GM12878 (cell line): Measurements from ENCODE around the gene HCFC1. TPM values are rescaled to one million over a fixed set of nuclear protein-coding genes. Genes with fewer than 3 reads are reported as not detected.

Experiments used
- ATAC-seq: fragments of 200-7000 bp; cut with Tn5 transposase; 3 replicates; pipeline ENCODE4 v1.9.1; 2020; ENCODE audit warnings: mild to moderate bottlenecking, moderate library complexity
- BruUV-seq: library from RNA; stranded (reverse); fragments of 400-500 nt; replicated peaks from 2 replicates; lab custom pipeline; 2021; lab: Mats Ljungman, UMichigan
- CTCF ChIA-PET: fragments of 300-600 bp; sonication (Branson Sonifier 250); formaldehyde crosslinking; extraction: SDS; loops from one replicate; lab custom pipeline; 2021; ENCODE audit warnings: inconsistent platforms; lab: Yijun Ruan, JAX
- POLR2A ChIA-PET: fragments of 350-600 bp; formaldehyde crosslinking; extraction: SDS; loops from one replicate; lab custom pipeline; 2021; ENCODE audit warnings: inconsistent platforms; lab: Charles Lee
- RAD21 ChIA-PET: fragments of 300-600 bp; sonication (Branson Sonifier 250); formaldehyde crosslinking; loops from one replicate; lab custom pipeline; 2023; ENCODE audit warnings: antibody characterized with exemption; ENCODE audit not compliant: unreplicated experiment; lab: Charles Lee
- SMC1A ChIA-PET: fragments of 300-600 bp; sonication (Branson Sonifier 250); formaldehyde crosslinking; loops from one replicate; lab custom pipeline; 2023; ENCODE audit not compliant: unreplicated experiment, uncharacterized antibody; lab: Charles Lee
- DNase-seq: peaks from one replicate; pipeline ENCODE4 v3.0.0-alpha.2; 2011; ENCODE audit warnings: low read depth, low spot score
- FAIRE-seq: peaks from 3 replicates; lab custom pipeline; 2011; peaks lifted over from hg19 to GRCh38; lab: Jason Lieb, UNC
- H2AFZ ChIP-seq: 2 replicates; pipeline ENCODE4 v1.6.0; 2011; ENCODE audit warnings: low read depth, low read length, control low read depth; ENCODE audit not compliant: control insufficient read depth
- H3K27ac ChIP-seq: 2 replicates; pipeline ENCODE4 v1.5.1; 2011; ENCODE audit warnings: control low read depth; ENCODE audit not compliant: control insufficient read depth, insufficient read depth
- H3K27me3 ChIP-seq, 2 experiments: replicated peaks in 1 of 2; 2 replicates each; pipeline versions ENCODE4 v1.6.0 to v1.6.1; 2011; ENCODE audit warnings: low read length in 1 of 2; ENCODE audit not compliant: control insufficient read depth in 2 of 2, insufficient read depth in 2 of 2
- H3K36me3 ChIP-seq, 2 experiments: 2 replicates each; pipeline ENCODE4 v1.5.1; 2011; ENCODE audit warnings: low read length in 1 of 2; ENCODE audit not compliant: control insufficient read depth in 2 of 2, insufficient read depth in 2 of 2
- H3K4me1 ChIP-seq: 2 replicates; pipeline ENCODE4 v1.6.1; 2011; ENCODE audit warnings: mild to moderate bottlenecking, low read length, moderate library complexity, mixed read lengths; ENCODE audit not compliant: control insufficient read depth, insufficient read depth
- H3K4me2 ChIP-seq: 2 replicates; pipeline ENCODE4 v1.6.0; 2011; ENCODE audit warnings: control low read depth; ENCODE audit not compliant: control insufficient read depth, insufficient read depth
- H3K4me3 ChIP-seq: fragments of 200-600 bp; sonication (generic); 2 replicates; pipeline ENCODE4 v1.5.1; 2016
- H3K79me2 ChIP-seq: 2 replicates; pipeline ENCODE4 v1.6.0; 2011; ENCODE audit warnings: low read length; ENCODE audit not compliant: control insufficient read depth, insufficient read depth
- H3K9ac ChIP-seq: 2 replicates; pipeline ENCODE4 v1.8.0; 2011; ENCODE audit warnings: low read length, control low read depth, mixed read lengths; ENCODE audit not compliant: control insufficient read depth, insufficient read depth
- H3K9me3 ChIP-seq: replicated peaks from 3 replicates; pipeline ENCODE4 v1.5.1; 2011; ENCODE audit warnings: mild to moderate bottlenecking, low read length; ENCODE audit not compliant: control insufficient read depth, insufficient read depth
- H4K20me1 ChIP-seq: 2 replicates; pipeline ENCODE4 v1.6.0; 2011; ENCODE audit not compliant: control insufficient read depth, insufficient read depth
- BACH1 ChIP-seq: fragments of 450-650 bp; IDR thresholded peaks from 2 replicates; pipeline ENCODE4 v1.6.1; 2017; ENCODE audit warnings: mild to moderate bottlenecking, borderline replicate concordance
- BCL11A ChIP-seq: IDR thresholded peaks from 2 replicates; pipeline ENCODE4 v1.6.1; 2011; ENCODE audit warnings: low read depth, low read length
- E2F4 ChIP-seq: IDR thresholded peaks from 2 replicates; pipeline ENCODE4 v1.6.1; 2012; ENCODE audit warnings: low read depth, low read length, improper control_type of control experiment
- HDAC6 ChIP-seq: fragments of 200-600 bp; sonication (generic); IDR thresholded peaks from one replicate; pipeline ENCODE4 v1.8.0; 2017; ENCODE audit warnings: antibody characterized with exemption; ENCODE audit not compliant: unreplicated experiment
- JUNB ChIP-seq: IDR thresholded peaks from 2 replicates; pipeline ENCODE4 v1.6.1; 2016; ENCODE audit warnings: antibody characterized with exemption, mild to moderate bottlenecking
- MAX ChIP-seq: IDR thresholded peaks from 2 replicates; pipeline ENCODE4 v1.6.1; 2012; ENCODE audit warnings: low read depth, low read length, improper control_type of control experiment
- NBN ChIP-seq: fragments of 450-650 bp; IDR thresholded peaks from 2 replicates; pipeline ENCODE4 v1.6.1; 2016
- POLR2A ChIP-seq: IDR thresholded peaks from 2 replicates; pipeline ENCODE4 v1.6.1; 2011; ENCODE audit warnings: low read depth, mild to moderate bottlenecking, low read length
- SRF ChIP-seq, 2 experiments: IDR thresholded peaks; 2 replicates each; pipeline ENCODE4 v1.6.1; 2011; ENCODE audit warnings: low read depth in 2 of 2, low read length in 2 of 2, mild to moderate bottlenecking in 1 of 2, moderate library complexity in 1 of 2
- STAT3 ChIP-seq: IDR thresholded peaks from 2 replicates; pipeline ENCODE4 v1.6.1; 2011; ENCODE audit warnings: low read depth, low read length, improper control_type of control experiment
- SUPT20H ChIP-seq: IDR thresholded peaks from 2 replicates; pipeline ENCODE4 v1.6.1; 2011; ENCODE audit warnings: low read depth, mild to moderate bottlenecking, low read length, moderate library complexity, borderline replicate concordance; ENCODE audit not compliant: control insufficient read depth
- WGBS: methylation state at CpG from one replicate; pipeline ENCODE4 v1.1.6; 2016; ENCODE audit warnings: low lambda C conversion rate; ENCODE audit not compliant: insufficient replicate concordance, insufficient coverage; ENCODE audit errors: missing lambda C conversion rate; 5-methylcytosine and 5-hydroxymethylcytosine counted together
- in situ Hi-C: fragments of 300-500 bp; cut with MboI; formaldehyde crosslinking; loops from 9 replicates; pipeline ENCODE4 v1.14.3; 2018; ENCODE audit warnings: mixed read lengths
- intact Hi-C: fragments of 100-400 bp; cut with micrococcal nuclease; formaldehyde crosslinking; loops from one replicate; pipeline ENCODE4 v1.14.2; 2022; ENCODE audit not compliant: unreplicated experiment
- polyA plus RNA-seq, 11 experiments: library from polyadenylated mRNA; depleted of rRNA in 4 of 11; unstranded in 6 of 11; stranded (reverse) in 5 of 11; fragments of >200 nt; fragmentation: Nextera tagmentation in 4 of 11; fragmentation: Illumina TruSeq in 1 of 11; extraction: Ambion mirVana in 4 of 11; extraction: Trizol in 1 of 11; gene quantifications; 1 replicate in 1 of 11; 2 replicates in 10 of 11; pipeline versions ENCODE4 v1.2.1 to v1.2.3, GENCODE V29; 2011 to 2016; ENCODE audit warnings: inconsistent platforms in 2 of 11, missing spikeins in 2 of 11, low read depth in 1 of 11
- total RNA-seq, 4 experiments: library from RNA; depleted of rRNA in 3 of 4; stranded (reverse); fragments of >200 nt in 3 of 4; fragmentation: Illumina TruSeq in 1 of 4; extraction: Trizol in 1 of 4; gene quantifications; 2 replicates each; pipeline versions ENCODE4 v1.2.1 to v1.2.3, GENCODE V29; 2013 to 2021
- TF ChIP-seq, protein P1 (sequence below): fragments of 450-650 bp; IDR thresholded peaks from 2 replicates; pipeline ENCODE4 v1.6.1; 2017; ENCODE audit warnings: mild to moderate bottlenecking, low read depth, inconsistent platforms; ENCODE audit not compliant: poor library complexity, severe bottlenecking

The HCFC1 gene
- total and polyA plus RNA-seq, 10 of the 15 experiments (the other 5 are each of a cell fraction or from before 2014, with no cell fraction given) = 3.9 to 92.7 (median 23.5) TPM

DNA sequence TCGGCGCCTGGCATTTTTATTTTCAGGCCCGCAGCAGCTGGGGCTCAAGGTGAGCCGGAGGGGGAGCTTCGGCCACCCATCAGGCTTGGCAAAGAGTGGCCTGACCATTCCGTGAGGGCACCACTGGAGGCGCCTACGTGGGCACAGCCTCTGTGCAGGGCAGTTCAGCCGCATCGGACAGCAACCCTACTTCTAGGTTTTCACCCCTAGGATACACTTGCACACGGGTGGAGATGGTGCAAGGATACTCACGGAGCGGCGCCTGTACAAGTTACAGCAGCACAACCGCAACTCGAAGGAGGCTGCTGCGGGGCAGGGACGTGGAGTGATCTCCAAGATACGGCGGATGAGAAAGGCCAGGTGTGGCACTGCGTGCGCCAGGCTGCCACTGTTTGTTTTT, 10.8 kb downstream of the HCFC1 start:
- POLR2A ChIA-PET = interaction anchor here (1.4 kb wide), 1 partner anchor 10 kb away, joined by 5 read pairs; no protein-coding TSS in a partner anchor

GRCh38 chrX:153960077-153960476, 11.5 kb downstream of the HCFC1 start:
- no peaks in the 10 kb centered on the region for H3K9me3 ChIP-seq
- POLR2A ChIA-PET = no interaction called here
- no peak overlapping the region for H2AFZ ChIP-seq
- peaks cover 17 to 72% of the 10 kb centered on the region in 2 experiments for H3K36me3 ChIP-seq
- no peaks in the 10 kb centered on the region for H3K4me1 ChIP-seq
- in situ Hi-C loops = loop anchor here (5.0 to 10.0 kb wide), 2 partner anchors 198 to 1005 kb away; partner anchors contain the start of gene PLXNB3
- FAIRE-seq = no peak
- 100% methylated on average over 9 of the region's 16 CpGs for WGBS
- no peak overlapping the region for H3K4me2 ChIP-seq
- ATAC-seq = no peak
- no peaks in the 10 kb centered on the region for H3K27me3 ChIP-seq
- H3K4me3 ChIP-seq = no peak overlapping the region
- no peak overlapping the region for H3K9ac ChIP-seq
- TF ChIP-seq BCL11A (no peak), HDAC6 (no peak), MAX (no peak), SUPT20H (no peak)
- TF ChIP-seq, protein P1, sequence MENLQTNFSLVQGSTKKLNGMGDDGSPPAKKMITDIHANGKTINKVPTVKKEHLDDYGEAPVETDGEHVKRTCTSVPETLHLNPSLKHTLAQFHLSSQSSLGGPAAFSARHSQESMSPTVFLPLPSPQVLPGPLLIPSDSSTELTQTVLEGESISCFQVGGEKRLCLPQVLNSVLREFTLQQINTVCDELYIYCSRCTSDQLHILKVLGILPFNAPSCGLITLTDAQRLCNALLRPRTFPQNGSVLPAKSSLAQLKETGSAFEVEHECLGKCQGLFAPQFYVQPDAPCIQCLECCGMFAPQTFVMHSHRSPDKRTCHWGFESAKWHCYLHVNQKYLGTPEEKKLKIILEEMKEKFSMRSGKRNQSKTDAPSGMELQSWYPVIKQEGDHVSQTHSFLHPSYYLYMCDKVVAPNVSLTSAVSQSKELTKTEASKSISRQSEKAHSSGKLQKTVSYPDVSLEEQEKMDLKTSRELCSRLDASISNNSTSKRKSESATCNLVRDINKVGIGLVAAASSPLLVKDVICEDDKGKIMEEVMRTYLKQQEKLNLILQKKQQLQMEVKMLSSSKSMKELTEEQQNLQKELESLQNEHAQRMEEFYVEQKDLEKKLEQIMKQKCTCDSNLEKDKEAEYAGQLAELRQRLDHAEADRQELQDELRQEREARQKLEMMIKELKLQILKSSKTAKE = no peak
- intact Hi-C loops = no loop called here
- RAD21 ChIA-PET = no interaction called here
- SMC1A ChIA-PET = no interaction called here
- peaks cover 8% of the 10 kb centered on the region for H3K79me2 ChIP-seq
- H4K20me1 ChIP-seq = no peaks in the 10 kb centered on the region; the same call in 1 of the 2 replicates
- H3K27ac ChIP-seq = no peak overlapping the region
- BruUV-seq = no TSS peak
- CTCF ChIA-PET = interaction anchor here (0.7 kb wide), 1 partner anchor 30 kb away, joined by 3 read pairs; no protein-coding TSS in a partner anchor
- no peak for DNase-seq

More for the DNA sequence above, 10.8 kb downstream of the HCFC1 start:
- DNase-seq (no peak), ATAC-seq (no peak), FAIRE-seq (no peak)
- no peak overlapping the region for H2AFZ ChIP-seq
- no peaks in the 10 kb centered on the region; the same call in 1 of the 2 replicates for H4K20me1 ChIP-seq
- 98% methylated on average over 22 of the region's 22 CpGs for WGBS
- intact Hi-C loops = no loop called here
- in situ Hi-C loops = loop anchor here (5.0 to 10.0 kb wide), 2 partner anchors 198 to 1006 kb away; partner anchors contain the start of gene PLXNB3
- H3K27me3 ChIP-seq = no peaks in the 10 kb centered on the region
- TF ChIP-seq E2F4 = no peak
- TF ChIP-seq JUNB = no peak
- no peak for TF ChIP-seq POLR2A
- no peak for TF ChIP-seq NBN
- no peak for TF ChIP-seq SRF (IDR thresholded peaks at IDR 0.05; ENCODE audit: low read depth in 2 of 2, low read length in 2 of 2)
- TF ChIP-seq BACH1 = no peak
- TF ChIP-seq STAT3 = no peak
- H3K79me2 ChIP-seq = peaks cover 15% of the 10 kb centered on the region
- no peaks in the 10 kb centered on the region for H3K4me1 ChIP-seq
- SMC1A ChIA-PET = no interaction called here
- CTCF ChIA-PET = interaction anchor here (0.9 kb wide), 1 partner anchor 14 kb away, joined by 3 read pairs; no protein-coding TSS in a partner anchor
- no peak overlapping the region for H3K4me2 ChIP-seq
- RAD21 ChIA-PET = no interaction called here
- no peak overlapping the region for H3K4me3 ChIP-seq
- no peaks in the 10 kb centered on the region for H3K9me3 ChIP-seq
- no peak overlapping the region for H3K9ac ChIP-seq
- no peak overlapping the region for H3K27ac ChIP-seq
- peaks cover 17 to 67% of the 10 kb centered on the region in 2 experiments for H3K36me3 ChIP-seq
- no TSS peak for BruUV-seq
